ENCODE results near the gene CDY2B.
"Not testable (repeated sequence)": the region's sequence is repeated elsewhere in the genome, so short reads cannot be mapped to it uniquely, and the experiment has no call there.

DNA sequence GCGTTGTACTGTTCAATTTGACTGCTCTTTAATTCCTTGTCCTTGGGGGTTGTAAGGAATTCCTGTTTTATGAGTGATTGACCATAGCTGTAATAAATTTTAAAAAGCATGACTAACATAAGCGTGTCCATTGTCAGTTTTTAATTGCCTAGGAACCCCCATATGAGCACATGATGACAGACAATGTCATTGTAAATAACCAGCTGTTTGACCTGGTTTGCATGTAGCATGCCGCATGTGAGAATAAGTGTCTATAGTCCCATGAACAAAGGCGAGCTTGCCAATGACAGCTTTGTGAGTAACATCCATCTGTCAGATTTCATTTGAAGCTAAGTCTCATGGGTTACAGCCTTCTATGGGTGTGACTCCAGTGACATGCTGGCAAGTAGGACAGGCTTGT is 30.9 kb downstream of the CDY2B start:
- not testable (repeated sequence) for TF ChIP-seq POLR2AphosphoS5 (IDR thresholded peaks at IDR 0.05; ENCODE audit: low read depth, low read length)
- TF ChIP-seq, protein P1, sequence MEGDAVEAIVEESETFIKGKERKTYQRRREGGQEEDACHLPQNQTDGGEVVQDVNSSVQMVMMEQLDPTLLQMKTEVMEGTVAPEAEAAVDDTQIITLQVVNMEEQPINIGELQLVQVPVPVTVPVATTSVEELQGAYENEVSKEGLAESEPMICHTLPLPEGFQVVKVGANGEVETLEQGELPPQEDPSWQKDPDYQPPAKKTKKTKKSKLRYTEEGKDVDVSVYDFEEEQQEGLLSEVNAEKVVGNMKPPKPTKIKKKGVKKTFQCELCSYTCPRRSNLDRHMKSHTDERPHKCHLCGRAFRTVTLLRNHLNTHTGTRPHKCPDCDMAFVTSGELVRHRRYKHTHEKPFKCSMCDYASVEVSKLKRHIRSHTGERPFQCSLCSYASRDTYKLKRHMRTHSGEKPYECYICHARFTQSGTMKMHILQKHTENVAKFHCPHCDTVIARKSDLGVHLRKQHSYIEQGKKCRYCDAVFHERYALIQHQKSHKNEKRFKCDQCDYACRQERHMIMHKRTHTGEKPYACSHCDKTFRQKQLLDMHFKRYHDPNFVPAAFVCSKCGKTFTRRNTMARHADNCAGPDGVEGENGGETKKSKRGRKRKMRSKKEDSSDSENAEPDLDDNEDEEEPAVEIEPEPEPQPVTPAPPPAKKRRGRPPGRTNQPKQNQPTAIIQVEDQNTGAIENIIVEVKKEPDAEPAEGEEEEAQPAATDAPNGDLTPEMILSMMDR (IDR thresholded peaks at IDR 0.05): not testable (repeated sequence)
